K562 (cell line): ENCODE data around the gene UBFD1. TPM values are rescaled to one million over a fixed set of nuclear protein-coding genes. Genes with fewer than 3 reads are reported as not detected.

Experiments
- ATAC-seq: fragments of 200-7000 bp; cut with Tn5 transposase; 3 replicates; pipeline ENCODE4 v1.9.1; 2020; ENCODE audit warnings: moderate library complexity
- BruUV-seq: library from RNA; stranded (reverse); fragments of 400-500 nt; replicated peaks from 2 replicates; lab custom pipeline; 2021; lab: Mats Ljungman, UMichigan
- CTCF ChIA-PET: fragments of 300-600 bp; formaldehyde crosslinking; extraction: SDS; loops from one replicate; lab custom pipeline; 2021; ENCODE audit warnings: low intra/inter-chr PET ratio; lab: Yijun Ruan, JAX
- POLR2A ChIA-PET: fragments of 300-600, 350-650 bp; sonication (Branson Sonifier 250); formaldehyde crosslinking; extraction: SDS; loops from one replicate; lab custom pipeline; 2021; ENCODE audit warnings: antibody characterized with exemption, inconsistent platforms; lab: Yijun Ruan, JAX
- DNase-seq, 4 experiments: peaks; one replicate each; pipeline versions ENCODE4 v3.0.0 to v3.0.0-alpha.2; 2011 to 2018; ENCODE audit warnings: low spot score in 3 of 4, mixed read lengths in 3 of 4; ENCODE audit errors: extremely low read depth in 1 of 4
- FAIRE-seq: peaks from 2 replicates; lab custom pipeline; 2011; peaks lifted over from hg19 to GRCh38; lab: Jason Lieb, UNC
- H2AFZ ChIP-seq: 2 replicates; pipeline ENCODE4 v1.6.0; 2011; ENCODE audit warnings: low read depth, low read length, control low read depth, inconsistent platforms
- H3K27ac ChIP-seq: fragments of 200-600 bp; 3 replicates; pipeline ENCODE4 v1.8.0; 2011; ENCODE audit warnings: low read depth, mild to moderate bottlenecking, control low read depth, inconsistent platforms, low read length, moderate library complexity, mixed read lengths; ENCODE audit errors: extremely low read depth
- H3K27me3 ChIP-seq, 2 experiments: fragments of 300-600 bp in 1 of 2; 2 replicates in 1 of 2; 3 replicates in 1 of 2; pipeline versions ENCODE4 v1.6.0 to v1.8.0; 2011; ENCODE audit warnings: inconsistent platforms in 2 of 2, low read length in 2 of 2, mild to moderate bottlenecking in 1 of 2, mixed read lengths in 1 of 2, moderate library complexity in 1 of 2; ENCODE audit not compliant: control insufficient read depth in 2 of 2, insufficient read depth in 2 of 2
- H3K36me3 ChIP-seq: fragments of 300-600 bp; 3 replicates; pipeline ENCODE4 v1.8.0; 2011; ENCODE audit warnings: mild to moderate bottlenecking, low read length, inconsistent platforms; ENCODE audit not compliant: control insufficient read depth, insufficient read depth
- H3K4me1 ChIP-seq, 2 experiments: fragments of 200-600 bp in 1 of 2; replicated peaks in 1 of 2; 2 replicates in 1 of 2; 3 replicates in 1 of 2; pipeline versions ENCODE4 v1.5.1 to v1.8.0; 2011; ENCODE audit warnings: inconsistent platforms in 2 of 2, low read length in 2 of 2, mild to moderate bottlenecking in 1 of 2, mixed read lengths in 1 of 2, moderate library complexity in 1 of 2; ENCODE audit not compliant: control insufficient read depth in 2 of 2, insufficient read depth in 2 of 2
- H3K4me2 ChIP-seq: 2 replicates; pipeline ENCODE4 v1.6.1; 2011; ENCODE audit warnings: low read length, control low read depth, inconsistent platforms, mixed read lengths; ENCODE audit not compliant: insufficient read depth
- H3K4me3 ChIP-seq: fragments of 200-600 bp; sonication (generic), shearing (Covaris generic); 2 replicates; pipeline ENCODE4 v1.5.1; 2016; ENCODE audit warnings: control low read depth, inconsistent platforms
- H3K79me2 ChIP-seq: fragments of 200-600 bp; 3 replicates; pipeline ENCODE4 v1.8.0; 2011; ENCODE audit warnings: low read length, inconsistent platforms; ENCODE audit not compliant: control insufficient read depth, insufficient read depth
- H3K9ac ChIP-seq, 2 experiments: 2 replicates each; pipeline versions ENCODE4 v1.6.0 to v1.6.1; 2011; ENCODE audit warnings: low read depth in 2 of 2, low read length in 2 of 2, control low read depth in 1 of 2, inconsistent platforms in 1 of 2, mild to moderate bottlenecking in 1 of 2, mixed read lengths in 1 of 2; ENCODE audit not compliant: insufficient read depth in 1 of 2
- H3K9me1 ChIP-seq: one replicate; pipeline ENCODE4 v1.6.0; 2011; ENCODE audit warnings: inconsistent platforms, mild to moderate bottlenecking, low read length, moderate library complexity; ENCODE audit not compliant: control insufficient read depth, insufficient read depth
- H3K9me3 ChIP-seq: replicated peaks from 2 replicates; pipeline ENCODE4 v1.5.1; 2011; ENCODE audit warnings: low read depth, low read length, inconsistent platforms; ENCODE audit not compliant: control insufficient read depth, insufficient read depth
- H4K20me1 ChIP-seq: replicated peaks from 2 replicates; pipeline ENCODE4 v1.6.1; 2011; ENCODE audit warnings: low read length, inconsistent platforms, mixed read lengths; ENCODE audit not compliant: control insufficient read depth, insufficient read depth
- WGBS: fragments of 100-300 bp; shearing (Covaris generic); methylation state at CpG from one replicate; pipeline ENCODE4 v1.1.6; 2016; ENCODE audit warnings: low coverage, mixed read lengths; ENCODE audit not compliant: insufficient coverage; ENCODE audit errors: missing lambda C conversion rate; 5-methylcytosine and 5-hydroxymethylcytosine counted together
- in situ Hi-C: fragments of 300-500 bp; cut with MboI; formaldehyde crosslinking; loops from 4 replicates; pipeline ENCODE4 v1.15.0; 2018; ENCODE audit warnings: inconsistent platforms, mixed read lengths
- intact Hi-C: fragments of 100-400 bp; cut with micrococcal nuclease; formaldehyde crosslinking; loops from 2 replicates; pipeline ENCODE4 v1.14.2; 2022
- polyA plus RNA-seq, 8 experiments: library from polyadenylated mRNA; depleted of rRNA in 4 of 8; stranded (reverse) in 5 of 8; unstranded in 3 of 8; fragments of >200 nt; fragmentation: Nextera tagmentation in 2 of 8; fragmentation: Illumina TruSeq in 1 of 8; extraction: Ambion mirVana in 2 of 8; extraction: Trizol in 1 of 8; gene quantifications; 2 replicates each; pipeline versions ENCODE4 v1.2.1 to v1.2.3, GENCODE V29; 2011 to 2014; ENCODE audit warnings: inconsistent platforms in 1 of 8, missing spikeins in 1 of 8
- total RNA-seq, 7 experiments: library from RNA; depleted of rRNA in 6 of 7; stranded (reverse); fragments of >200 nt in 6 of 7; fragmentation: Illumina TruSeq in 2 of 7; extraction: Trizol in 2 of 7; gene quantifications; 2 replicates each; pipeline versions ENCODE4 v1.2.1 to v1.2.3, GENCODE V29; 2011 to 2021; ENCODE audit warnings: low replicate concordance in 1 of 7
- TF ChIP-seq, protein P1 (sequence below): sonication (generic); formaldehyde crosslinking; IDR thresholded peaks from 2 replicates; pipeline ENCODE4 v1.8.1; 2023; ENCODE audit warnings: mild to moderate bottlenecking, missing genetic modification reagents
- TF ChIP-seq, protein P2 (sequence below): fragments of 250-450 bp; sonication (Bioruptor Pico); IDR thresholded peaks from 2 replicates; pipeline ENCODE4 v1.8.0; 2022; ENCODE audit warnings: moderate library complexity, mild to moderate bottlenecking, inconsistent platforms

UBFD1 gene
- total and polyA plus RNA-seq, 9 of the 15 experiments (the other 6 are each of a cell fraction or from before 2014, with no cell fraction given), result 10.7 to 66.2 (median 34.0) TPM

DNA sequence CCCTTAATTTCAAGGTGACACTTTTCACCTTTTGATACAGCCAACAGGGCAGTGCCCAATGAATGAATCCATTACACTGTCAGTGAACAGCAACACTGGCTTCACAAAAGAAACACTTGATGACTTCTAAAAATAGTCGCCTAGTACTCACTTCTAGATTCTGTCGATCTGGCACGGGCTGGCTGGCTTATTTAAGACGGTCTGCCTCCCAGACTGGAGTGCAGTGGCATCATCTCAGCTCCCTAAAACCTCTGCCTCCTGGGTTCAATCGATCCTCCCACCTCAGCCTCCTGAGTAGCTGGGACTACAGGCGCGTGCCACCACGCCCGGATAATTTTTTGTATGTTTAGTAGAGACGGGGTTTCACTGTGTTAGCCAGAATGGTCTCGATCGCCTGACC is 36.7 kb downstream of the UBFD1 start:
- Histone ChIP-seq H2AFZ (no peak overlapping the region), H3K36me3 (peaks cover 54% of the 10 kb centered on the region), H4K20me1 (no peaks in the 10 kb centered on the region; the same call in 1 of the 2 replicates), H3K27ac (no peak overlapping the region), H3K4me3 (0 out of 2 replicates have a peak overlapping the region, but pooled peaks have one; percentile 80), H3K9me3 (no peaks in the 10 kb centered on the region), H3K27me3 (no peaks in the 10 kb centered on the region), H3K9ac (no peak overlapping the region), H3K4me2 (no peak overlapping the region), H3K79me2 (peaks cover 68% of the 10 kb centered on the region), H3K4me1 (peaks cover 12 to 18% of the 10 kb centered on the region in 2 experiments; a peak in 4 of 5 replicates), H3K9me1 (no peaks in the 10 kb centered on the region)
- BruUV-seq, result no TSS peak
- DNase-seq (no peak), FAIRE-seq (no peak), ATAC-seq (no peak)
- in situ Hi-C loops, result no loop called here
- WGBS, result 92% methylated on average over 7 of the region's 12 CpGs
- TF ChIP-seq, protein P1, sequence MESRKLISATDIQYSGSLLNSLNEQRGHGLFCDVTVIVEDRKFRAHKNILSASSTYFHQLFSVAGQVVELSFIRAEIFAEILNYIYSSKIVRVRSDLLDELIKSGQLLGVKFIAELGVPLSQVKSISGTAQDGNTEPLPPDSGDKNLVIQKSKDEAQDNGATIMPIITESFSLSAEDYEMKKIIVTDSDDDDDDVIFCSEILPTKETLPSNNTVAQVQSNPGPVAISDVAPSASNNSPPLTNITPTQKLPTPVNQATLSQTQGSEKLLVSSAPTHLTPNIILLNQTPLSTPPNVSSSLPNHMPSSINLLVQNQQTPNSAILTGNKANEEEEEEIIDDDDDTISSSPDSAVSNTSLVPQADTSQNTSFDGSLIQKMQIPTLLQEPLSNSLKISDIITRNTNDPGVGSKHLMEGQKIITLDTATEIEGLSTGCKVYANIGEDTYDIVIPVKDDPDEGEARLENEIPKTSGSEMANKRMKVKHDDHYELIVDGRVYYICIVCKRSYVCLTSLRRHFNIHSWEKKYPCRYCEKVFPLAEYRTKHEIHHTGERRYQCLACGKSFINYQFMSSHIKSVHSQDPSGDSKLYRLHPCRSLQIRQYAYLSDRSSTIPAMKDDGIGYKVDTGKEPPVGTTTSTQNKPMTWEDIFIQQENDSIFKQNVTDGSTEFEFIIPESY, result 0 out of 2 replicates have a peak, but pooled peaks have one; percentile 15
- TF ChIP-seq, protein P2, sequence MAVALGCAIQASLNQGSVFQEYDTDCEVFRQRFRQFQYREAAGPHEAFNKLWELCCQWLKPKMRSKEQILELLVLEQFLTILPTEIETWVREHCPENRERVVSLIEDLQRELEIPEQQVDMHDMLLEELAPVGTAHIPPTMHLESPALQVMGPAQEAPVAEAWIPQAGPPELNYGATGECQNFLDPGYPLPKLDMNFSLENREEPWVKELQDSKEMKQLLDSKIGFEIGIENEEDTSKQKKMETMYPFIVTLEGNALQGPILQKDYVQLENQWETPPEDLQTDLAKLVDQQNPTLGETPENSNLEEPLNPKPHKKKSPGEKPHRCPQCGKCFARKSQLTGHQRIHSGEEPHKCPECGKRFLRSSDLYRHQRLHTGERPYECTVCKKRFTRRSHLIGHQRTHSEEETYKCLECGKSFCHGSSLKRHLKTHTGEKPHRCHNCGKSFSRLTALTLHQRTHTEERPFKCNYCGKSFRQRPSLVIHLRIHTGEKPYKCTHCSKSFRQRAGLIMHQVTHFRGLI, result no peak
- ChIA-PET CTCF (no interaction called here), POLR2A (interaction anchor here (0.6 to 0.7 kb wide), 2 partner anchors 48 to 418 kb away, joined by 3 read pairs; no protein-coding TSS in a partner anchor)
- intact Hi-C loops, result no loop called here
